Measurements from ENCODE around the gene RPH3AL.

DNA sequence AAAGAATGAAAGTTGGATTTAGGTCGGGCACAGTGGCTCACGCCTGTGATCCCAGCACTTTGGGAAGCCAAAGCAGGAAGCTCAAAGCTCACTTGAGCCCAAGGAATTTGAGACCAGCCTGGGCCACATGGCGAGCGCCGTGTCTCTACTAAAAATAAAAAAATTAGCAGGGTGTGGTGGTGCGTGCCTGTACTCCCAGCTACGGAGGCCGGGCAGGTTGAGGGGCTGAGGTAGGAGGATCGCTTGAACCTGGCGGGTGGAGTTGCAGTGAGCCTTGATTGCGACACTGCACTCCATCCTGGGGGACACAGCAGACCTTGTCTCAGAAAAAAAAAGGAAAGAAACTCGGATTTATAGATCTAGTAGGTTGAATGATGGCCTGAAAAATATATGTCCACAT is 37.4 kb upstream of the RPH3AL start:
- TF ChIP-seq GABPA (IDR thresholded peaks at IDR 0.05; ENCODE audit: low read depth): no peak
- TF ChIP-seq HDAC2 (IDR thresholded peaks at IDR 0.05): no peak
- no peak for TF ChIP-seq NR2F1 (conservative IDR thresholded peaks at IDR 0.05)
- no peak for TF ChIP-seq SP1 (IDR thresholded peaks at IDR 0.05; ENCODE audit: low read depth, low read length)
- TF ChIP-seq HCFC1 (IDR thresholded peaks at IDR 0.05; ENCODE audit: low read length): no peak
